ENCODE measurements around the gene SPI1.

- no peak for TF ChIP-seq CTCF (IDR thresholded peaks at IDR 0.05)
- TF ChIP-seq POLR2A (IDR thresholded peaks at IDR 0.05) = no peak
Observed at GRCh38 chr11:47350315-47350714, 28.0 kb downstream of the SPI1 start.

All from vagina (tissue), 2 donors.